Colonic mucosa (tissue), 4 donors: ENCODE measurements around the gene ZNF511. TPM values are rescaled to one million over a fixed set of nuclear protein-coding genes. Genes with fewer than 3 reads are reported as not detected.

Experiments
- DNase-seq: peaks from one replicate; pipeline ENCODE4 v3.0.0-alpha.2; 2020
- H3K27ac ChIP-seq: fragments of 200-600 bp; one replicate; pipeline ENCODE4 v1.8.0; 2021
- H3K27me3 ChIP-seq: fragments of 200-600 bp; one replicate; pipeline ENCODE4 v1.8.0; 2021
- H3K36me3 ChIP-seq: fragments of 200-600 bp; one replicate; pipeline ENCODE4 v1.8.0; 2021
- H3K4me1 ChIP-seq: fragments of 200-600 bp; one replicate; pipeline ENCODE4 v1.8.0; 2021; ENCODE audit warnings: mild to moderate bottlenecking
- H3K4me3 ChIP-seq: fragments of 200-600 bp; one replicate; pipeline ENCODE4 v1.8.0; 2021
- H3K9ac ChIP-seq, 2 donors: one replicate each; pipeline ENCODE4 v1.7.0; 2013; ENCODE audit warnings: control low read depth in 2 of 2, low read depth in 2 of 2, low read length in 2 of 2
- H3K9me3 ChIP-seq: fragments of 200-600 bp; one replicate; pipeline ENCODE4 v1.8.0; 2021
- intact Hi-C: fragments of 100-400 bp; cut with DNase I; formaldehyde crosslinking; loops from one replicate; pipeline ENCODE4 v1.14.1; 2022
- total RNA-seq, 2 donors: library from RNA; stranded (reverse); fragmentation: NEBNext Ultra II Directional in 1 of 2; extraction: Animal tissue kit (Norgen Biotek cat#: 25700) in 1 of 2; gene quantifications; one replicate each; pipeline ENCODE4 v1.2.1, GENCODE V29; 2021
- TF ChIP-seq, protein P1 (sequence below): fragments of 200-600 bp; IDR thresholded peaks from one replicate; pipeline ENCODE4 v1.8.0; 2022; ENCODE audit warnings: antibody characterized with exemption, mild to moderate bottlenecking
- donor health status: healthy.
- donor health status: DM: no; HTN: no; CAD: no.
- donor health status: DM: no; HTN: no; CAD: no.

ZNF511 gene
- total RNA-seq, 2 donors from 2014 or later, result 53.9 to 78.2 TPM

DNA sequence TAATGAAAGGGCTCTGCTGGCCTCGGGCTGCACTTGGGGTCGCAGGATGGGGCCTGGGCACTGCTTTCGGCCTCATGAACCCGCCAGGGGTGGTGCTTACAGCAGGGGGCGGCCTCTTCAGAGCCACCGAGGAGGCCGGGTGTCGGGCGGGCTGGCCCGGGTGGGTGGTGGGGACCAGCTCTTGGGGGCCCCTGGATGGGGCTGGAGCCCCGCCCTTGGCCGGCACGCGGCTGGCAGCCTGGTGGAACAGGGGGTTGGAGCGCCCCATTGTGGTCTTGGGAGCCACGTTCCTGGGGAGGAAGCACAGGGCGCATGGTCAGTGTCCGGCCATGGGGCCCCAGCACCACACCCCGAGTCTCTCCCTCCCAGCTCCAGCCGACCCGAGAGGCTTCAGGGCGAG is 40.9 kb upstream of the ZNF511 start:
- intact Hi-C loops, result no loop called here
- H3K36me3 ChIP-seq, result no peaks in the 10 kb centered on the region
- H3K4me3 ChIP-seq, result no peak overlapping the region
- no peak overlapping the region for H3K27ac ChIP-seq
- TF ChIP-seq, protein P1, sequence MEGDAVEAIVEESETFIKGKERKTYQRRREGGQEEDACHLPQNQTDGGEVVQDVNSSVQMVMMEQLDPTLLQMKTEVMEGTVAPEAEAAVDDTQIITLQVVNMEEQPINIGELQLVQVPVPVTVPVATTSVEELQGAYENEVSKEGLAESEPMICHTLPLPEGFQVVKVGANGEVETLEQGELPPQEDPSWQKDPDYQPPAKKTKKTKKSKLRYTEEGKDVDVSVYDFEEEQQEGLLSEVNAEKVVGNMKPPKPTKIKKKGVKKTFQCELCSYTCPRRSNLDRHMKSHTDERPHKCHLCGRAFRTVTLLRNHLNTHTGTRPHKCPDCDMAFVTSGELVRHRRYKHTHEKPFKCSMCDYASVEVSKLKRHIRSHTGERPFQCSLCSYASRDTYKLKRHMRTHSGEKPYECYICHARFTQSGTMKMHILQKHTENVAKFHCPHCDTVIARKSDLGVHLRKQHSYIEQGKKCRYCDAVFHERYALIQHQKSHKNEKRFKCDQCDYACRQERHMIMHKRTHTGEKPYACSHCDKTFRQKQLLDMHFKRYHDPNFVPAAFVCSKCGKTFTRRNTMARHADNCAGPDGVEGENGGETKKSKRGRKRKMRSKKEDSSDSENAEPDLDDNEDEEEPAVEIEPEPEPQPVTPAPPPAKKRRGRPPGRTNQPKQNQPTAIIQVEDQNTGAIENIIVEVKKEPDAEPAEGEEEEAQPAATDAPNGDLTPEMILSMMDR, result no peak
- DNase-seq, result no peak
- H3K9me3 ChIP-seq, result no peaks in the 10 kb centered on the region
- peaks cover 9% of the 10 kb centered on the region for H3K4me1 ChIP-seq
- no peaks in the 10 kb centered on the region for H3K27me3 ChIP-seq
- H3K9ac ChIP-seq, result no peak overlapping the region

- no peak overlapping the region for H3K4me3 ChIP-seq
- H3K4me1 ChIP-seq, result peaks cover 5% of the 10 kb centered on the region
- H3K27me3 ChIP-seq, result no peaks in the 10 kb centered on the region
- H3K27ac ChIP-seq, result no peak overlapping the region
- no peak for DNase-seq
- TF ChIP-seq, protein P1, result no peak
- intact Hi-C loops, result no loop called here
- H3K9ac ChIP-seq, result no peak overlapping the region
- no peaks in the 10 kb centered on the region for H3K36me3 ChIP-seq
- H3K9me3 ChIP-seq, result no peaks in the 10 kb centered on the region
Measured at GRCh38 chr10:133268532-133268931, 40.2 kb upstream of the ZNF511 start.

DNA sequence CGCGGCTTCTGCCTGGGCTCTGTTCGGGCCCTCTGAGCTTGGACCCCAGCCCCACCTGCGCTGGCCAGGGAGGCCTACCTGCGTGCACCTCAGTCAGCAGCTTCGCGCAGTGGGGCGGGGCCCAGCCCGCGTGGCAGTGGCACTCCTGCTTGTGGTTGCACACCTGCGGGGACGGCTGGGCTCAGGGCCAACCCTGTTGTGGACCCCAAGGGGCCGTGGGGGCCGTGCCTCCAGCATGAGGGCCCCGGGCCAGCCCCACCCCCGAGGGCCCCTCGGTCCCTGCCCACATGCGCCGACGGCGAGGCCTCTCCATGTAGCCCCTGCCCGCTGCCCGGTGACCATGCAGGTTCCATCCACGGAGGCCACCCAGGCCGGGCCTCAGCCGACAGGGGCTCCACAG is 39.3 kb upstream of the ZNF511 start:
- H3K9ac ChIP-seq, result no peak overlapping the region

GRCh38 chr10:133270204-133270603 is 38.5 kb upstream of the ZNF511 start:
- Histone ChIP-seq H3K4me3 (no peak overlapping the region), H3K9me3 (no peaks in the 10 kb centered on the region), H3K9ac (no peak overlapping the region), H3K27me3 (no peaks in the 10 kb centered on the region), H3K27ac (no peak overlapping the region), H3K4me1 (no peaks in the 10 kb centered on the region), H3K36me3 (no peaks in the 10 kb centered on the region)
- intact Hi-C loops, result no loop called here
- TF ChIP-seq, protein P1, result no peak
- no peak for DNase-seq

More for the DNA sequence above, 39.3 kb upstream of the ZNF511 start:
- DNase-seq, result no peak
- TF ChIP-seq, protein P1, result no peak
- Histone ChIP-seq H3K36me3 (no peaks in the 10 kb centered on the region), H3K27me3 (no peaks in the 10 kb centered on the region), H3K4me3 (no peak overlapping the region), H3K9me3 (no peaks in the 10 kb centered on the region), H3K27ac (no peak overlapping the region), H3K4me1 (peaks cover 1% of the 10 kb centered on the region)
- intact Hi-C loops, result no loop called here

GRCh38 chr10:133270773-133271297 is 37.9 kb upstream of the ZNF511 start:
- Histone ChIP-seq H3K9ac (no peak overlapping the region), H3K9me3 (no peaks in the 10 kb centered on the region), H3K27me3 (peaks cover 3% of the 10 kb centered on the region), H3K4me1 (no peaks in the 10 kb centered on the region), H3K27ac (no peak overlapping the region), H3K36me3 (no peaks in the 10 kb centered on the region), H3K4me3 (no peak overlapping the region)
- DNase-seq, result no peak
- intact Hi-C loops, result no loop called here
- TF ChIP-seq, protein P1, result no peak
